GM18873 (cell line): ENCODE data around the gene ATF5.
"Not testable (repeated sequence)": the region's sequence is repeated elsewhere in the genome, so short reads cannot be mapped to it uniquely, and the experiment has no call there.

Source experiments
- ATAC-seq: cut with Tn5 transposase; IDR thresholded peaks from one replicate; pipeline ENCODE4 v1.9.1; 2021; ENCODE audit warnings: mild to moderate bottlenecking, moderate library complexity, moderate number of reproducible peaks; ENCODE audit not compliant: unreplicated experiment, low FRiP score

The ATF5 gene

DNA sequence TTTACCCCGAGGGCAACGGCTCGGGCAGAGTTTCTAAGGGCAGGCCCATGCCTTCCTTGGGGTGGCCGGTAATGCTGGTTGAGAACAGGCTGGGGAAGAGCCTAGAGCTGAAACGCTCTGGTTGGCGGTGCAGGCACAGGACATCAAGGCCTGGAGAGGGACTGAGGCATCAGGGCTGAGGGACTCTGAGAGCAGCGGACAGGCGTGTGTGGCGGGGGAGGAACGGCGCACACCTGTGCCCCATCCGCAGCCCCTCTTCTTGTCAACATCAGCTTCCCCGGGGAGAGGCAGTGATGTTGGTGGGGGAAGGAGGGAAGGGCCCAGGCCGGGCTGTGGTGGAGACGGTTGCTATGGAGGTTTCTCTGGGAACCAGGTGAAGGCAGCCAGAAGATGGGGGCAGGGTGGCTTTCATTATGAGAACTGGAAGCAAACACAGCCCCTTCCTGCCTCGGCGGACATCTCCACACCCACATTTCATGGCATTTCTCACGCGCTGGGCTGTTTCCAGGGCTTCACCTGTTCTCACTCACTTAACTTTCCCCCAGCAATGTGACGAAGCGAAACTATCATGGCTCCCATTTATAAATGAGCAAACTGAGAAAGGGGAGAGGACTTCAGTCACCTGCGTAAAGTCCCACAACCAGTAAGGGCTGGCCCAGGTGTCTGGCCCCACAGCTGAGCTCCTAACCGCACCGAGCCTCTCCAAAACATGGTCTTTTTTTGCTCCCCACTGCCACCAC, 8.2 kb upstream of the ATF5 start:
- ATAC-seq = no peak

DNA sequence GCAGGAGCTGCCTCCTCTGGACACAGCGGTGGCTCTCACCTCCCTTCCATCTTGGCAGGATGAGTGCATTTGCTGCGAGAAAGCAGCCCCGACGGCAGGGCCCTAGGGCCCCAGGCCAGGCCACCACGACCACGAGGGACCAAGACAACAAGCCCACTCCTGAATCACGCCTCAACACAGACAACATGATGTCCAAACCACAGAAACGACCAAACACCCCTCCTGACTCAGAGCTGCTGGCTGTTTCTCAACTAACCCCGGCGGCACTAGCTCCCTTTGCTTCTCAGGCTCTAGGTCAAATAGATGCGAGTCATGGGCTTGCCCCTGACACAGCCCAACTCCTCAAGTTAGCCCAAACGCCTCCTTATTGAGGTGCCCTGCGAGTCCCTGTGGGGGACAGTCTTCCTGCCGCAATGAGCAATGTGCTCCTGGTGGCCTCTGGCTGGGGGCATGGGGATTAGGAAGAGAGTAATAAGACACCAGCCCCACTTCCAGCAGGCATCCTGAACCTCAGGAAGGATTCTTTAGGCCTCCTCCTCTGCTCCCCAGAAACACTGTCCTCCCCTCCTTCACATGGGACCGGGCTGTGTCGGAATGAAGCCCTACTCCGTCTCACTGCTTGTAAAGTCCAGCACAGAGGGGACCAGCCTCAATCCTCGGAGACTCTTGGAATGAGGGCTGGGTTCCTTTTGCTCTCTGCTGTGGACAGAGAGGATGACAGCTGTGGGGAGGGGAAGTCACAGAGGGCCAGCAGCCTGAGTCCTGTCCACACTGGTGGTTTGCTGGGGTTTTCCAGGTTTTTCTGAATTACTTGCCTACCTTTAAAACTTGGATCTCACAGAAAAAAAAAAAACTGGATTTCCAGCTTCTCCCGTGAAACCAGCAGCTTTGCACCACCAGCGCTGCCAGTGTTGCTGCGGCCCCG, 6.9 kb upstream of the ATF5 start:
- no peak for ATAC-seq

DNA sequence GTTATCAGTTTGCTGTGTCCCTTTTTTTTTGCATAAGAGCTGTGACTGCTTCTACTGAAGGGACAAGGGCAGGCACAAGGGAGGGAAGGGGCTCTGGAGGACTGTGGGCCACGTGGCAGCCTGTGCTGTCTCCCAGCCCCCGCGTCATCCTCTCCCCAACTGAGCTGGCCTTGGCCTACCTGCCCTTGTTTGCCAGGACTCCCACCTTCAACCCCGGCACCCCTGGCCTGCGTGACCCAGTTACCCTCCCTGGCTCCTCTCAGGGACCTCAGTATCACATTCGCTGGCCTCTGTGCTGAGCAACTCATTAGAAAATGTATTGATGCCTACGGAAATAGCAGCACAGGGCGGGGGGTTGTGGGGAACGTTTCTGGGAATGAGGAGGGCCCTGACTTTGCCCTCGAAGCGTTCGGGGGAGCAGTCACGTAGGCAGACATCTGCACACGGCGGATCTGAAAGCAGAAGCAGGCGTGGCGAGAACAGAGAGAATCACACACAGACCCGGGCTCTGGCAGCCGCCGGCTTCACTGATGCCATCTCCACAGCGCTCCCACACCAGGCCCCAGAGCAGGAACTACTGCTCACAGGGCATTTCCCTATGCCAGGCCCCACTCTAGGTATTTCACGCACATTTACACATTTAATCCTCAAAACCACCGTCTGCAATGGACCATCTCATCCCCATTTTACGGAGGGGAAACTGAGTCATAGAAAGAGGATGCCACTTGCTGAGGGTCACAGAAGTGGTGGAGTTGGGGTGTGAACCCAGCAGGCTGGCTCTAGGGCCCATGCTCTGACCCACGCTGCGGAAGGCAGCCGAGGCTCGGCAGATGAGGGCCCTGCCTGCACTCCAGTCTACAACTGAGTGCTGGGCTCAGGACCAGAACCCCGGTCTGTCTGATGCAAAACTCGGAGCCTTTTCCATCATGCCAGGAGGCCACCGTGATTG, 5.7 kb upstream of the ATF5 start:
- no peak for ATAC-seq

DNA sequence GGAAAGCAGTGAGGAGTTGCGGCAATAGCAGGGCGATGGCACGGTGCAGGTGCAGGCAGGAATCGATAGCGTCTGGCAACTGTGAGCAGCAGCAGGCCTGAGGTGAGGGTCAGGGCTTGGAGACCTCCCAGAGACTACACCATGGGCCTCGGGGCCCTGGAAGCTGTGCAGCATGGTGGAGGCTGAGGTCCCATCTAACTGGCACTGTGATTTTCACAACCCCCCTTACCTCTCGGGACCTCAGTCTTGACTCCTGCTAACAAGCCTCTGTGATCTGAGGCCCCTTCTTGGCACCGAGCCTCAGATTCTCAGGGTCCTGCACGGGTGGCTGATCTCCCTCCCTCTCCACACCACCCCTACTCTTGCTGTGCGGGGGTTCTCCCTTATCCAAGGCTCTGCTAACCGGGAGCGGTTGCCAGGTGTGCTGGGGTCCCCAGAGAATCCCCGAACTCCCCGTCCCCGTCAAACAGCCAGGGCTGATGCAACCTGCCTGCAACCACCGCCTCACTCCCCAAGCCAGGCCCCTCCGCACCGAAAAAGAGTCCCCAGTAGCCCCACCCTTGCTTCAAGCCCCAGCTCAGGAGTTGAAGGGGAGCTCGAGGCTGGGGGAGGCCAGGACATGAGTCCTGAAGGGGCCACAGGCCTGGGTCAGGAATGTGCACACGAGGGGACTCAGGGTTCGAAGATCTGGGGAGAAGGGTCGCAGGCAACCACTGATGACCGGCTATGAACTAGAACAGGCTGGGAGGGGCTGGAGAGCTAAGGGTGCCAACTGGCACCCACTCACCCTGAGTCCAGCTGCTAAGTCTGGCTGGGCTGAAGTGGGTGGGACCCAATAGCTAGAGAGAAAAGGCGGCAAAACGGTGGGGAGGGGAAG, 4.8 kb upstream of the ATF5 start:
- ATAC-seq = no peak

DNA sequence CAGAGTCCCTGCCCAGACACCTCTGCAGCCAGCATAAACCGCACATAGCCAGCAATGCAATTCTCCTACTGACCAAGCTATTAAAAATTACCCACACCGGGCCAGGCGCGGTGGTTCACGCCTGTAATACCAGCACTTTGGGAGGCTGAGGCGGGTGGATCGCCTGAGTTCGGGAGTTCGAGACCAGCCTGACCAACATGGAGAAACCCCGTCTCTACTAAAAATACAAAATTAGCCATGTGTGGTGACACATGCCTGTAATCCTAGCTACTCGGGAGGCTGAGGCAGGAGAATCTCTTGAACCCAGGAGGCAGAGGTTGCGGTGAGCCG, 4.2 kb upstream of the ATF5 start:
- ATAC-seq = not testable (repeated sequence)

DNA sequence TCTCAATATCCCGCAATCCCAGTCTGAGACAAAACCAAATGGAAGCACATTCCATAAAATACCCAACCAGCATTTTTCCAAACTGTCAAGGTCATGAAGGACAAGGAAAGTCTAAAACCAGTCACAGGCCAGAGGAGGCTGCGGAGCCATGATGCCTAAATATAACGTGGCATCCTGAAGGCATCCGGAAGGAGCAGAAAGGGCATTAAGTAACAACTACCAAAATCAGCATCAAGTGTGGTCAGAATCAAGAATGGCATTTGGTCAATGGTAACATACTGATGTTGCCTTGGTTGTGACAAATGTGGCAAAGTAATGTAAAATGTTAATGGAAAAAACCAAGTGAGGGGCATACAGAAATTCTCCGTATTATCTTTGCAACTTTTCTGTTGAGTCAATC, 3.5 kb upstream of the ATF5 start:
- ATAC-seq = no peak

DNA sequence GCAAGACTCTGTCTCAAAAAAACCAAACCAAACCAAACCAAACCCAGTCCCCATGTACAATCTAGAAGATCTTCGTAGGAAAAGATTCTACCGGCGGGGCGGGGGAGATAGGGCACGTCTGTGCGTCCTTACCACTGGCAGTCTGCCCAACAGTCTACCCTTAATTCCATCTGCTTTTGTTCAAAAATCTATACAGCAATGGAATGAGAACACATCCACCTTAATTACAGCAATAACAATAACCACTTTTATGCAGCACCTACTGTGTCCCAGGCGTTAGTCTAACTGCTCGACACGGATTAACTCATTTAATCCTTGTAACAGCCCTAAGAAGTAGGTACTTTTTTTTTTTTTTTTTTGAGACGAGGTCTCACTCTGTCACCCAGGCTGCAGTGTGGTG, 2.5 kb upstream of the ATF5 start:
- no peak for ATAC-seq

DNA sequence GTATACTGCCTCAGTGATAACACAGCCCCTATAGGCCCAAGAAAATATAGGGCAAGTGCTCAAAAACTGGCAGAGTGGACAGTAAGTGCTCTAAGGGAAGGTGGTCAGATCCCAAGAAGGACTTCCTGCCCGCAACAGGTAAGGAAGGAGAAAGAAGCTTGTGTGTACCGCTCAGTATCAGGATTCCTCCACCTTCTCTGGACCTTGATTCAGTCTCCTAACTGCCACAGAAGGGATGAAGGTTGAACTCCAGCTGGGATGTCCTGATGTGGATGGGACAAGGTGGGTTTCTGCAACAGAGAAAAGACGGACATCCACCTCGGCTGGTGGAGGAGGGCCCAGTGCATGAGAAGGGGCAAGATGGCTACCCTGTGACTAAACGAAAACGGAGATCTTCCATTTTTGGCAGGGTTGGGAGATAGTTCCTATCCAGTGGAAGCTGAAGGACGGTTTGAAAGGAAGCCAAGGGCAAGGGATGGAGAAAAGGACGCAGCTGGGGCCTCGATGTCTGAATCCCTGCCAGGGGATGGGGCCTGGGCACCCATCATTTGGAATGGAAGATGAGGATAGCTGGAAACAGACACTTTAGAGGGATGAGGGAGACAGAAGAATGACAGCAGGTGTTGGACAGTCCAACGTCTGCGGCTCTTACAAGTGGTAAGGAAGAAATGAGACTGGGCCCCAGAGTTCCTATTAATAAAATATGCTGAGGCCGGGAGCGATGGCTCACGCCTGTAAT, 1.3 kb upstream of the ATF5 start:
- ATAC-seq = no peak

DNA sequence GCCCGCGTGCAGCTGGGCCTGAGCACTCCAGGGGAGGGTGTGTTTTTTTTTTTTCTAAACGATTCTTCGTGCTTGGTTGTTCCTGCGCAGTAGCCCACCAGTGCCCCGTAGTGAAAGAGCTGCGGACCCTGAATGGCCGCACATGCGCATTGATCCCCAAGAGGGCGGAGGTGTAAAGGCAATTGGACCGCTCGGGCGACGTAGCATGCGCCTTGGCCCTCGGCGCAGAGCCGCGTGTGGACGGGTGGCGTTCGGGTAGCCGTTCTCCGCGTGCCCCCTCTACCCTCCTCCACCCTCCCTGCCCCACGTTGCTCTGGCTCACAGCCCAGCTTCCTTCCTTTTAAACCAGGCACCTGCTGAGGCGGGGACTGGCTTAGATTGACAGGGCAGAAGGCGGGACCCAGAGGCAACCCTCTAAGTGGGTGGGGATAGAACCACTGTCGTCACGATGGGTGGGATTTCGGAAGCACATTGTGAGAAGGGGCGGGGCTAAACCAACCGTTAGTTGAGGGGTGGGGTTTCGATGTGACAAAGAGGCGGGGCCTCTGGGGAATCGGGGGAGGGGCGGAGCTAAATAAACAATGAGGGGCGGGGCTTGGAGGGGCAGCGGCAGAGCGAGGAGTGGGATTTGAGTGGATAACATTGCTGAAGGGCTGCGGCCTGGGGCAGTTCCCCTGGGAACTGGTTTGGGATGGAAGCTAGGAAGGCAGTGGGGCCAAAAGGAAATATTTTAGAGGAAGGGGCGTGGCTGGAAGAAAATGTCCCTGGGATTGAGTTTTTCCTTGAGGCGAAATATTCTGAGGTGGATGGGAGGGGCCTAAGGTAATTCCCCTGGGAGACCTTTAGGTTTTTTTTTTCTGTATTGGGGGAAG, 842 bp downstream of the ATF5 start:
- peak; percentile 49 for ATAC-seq

DNA sequence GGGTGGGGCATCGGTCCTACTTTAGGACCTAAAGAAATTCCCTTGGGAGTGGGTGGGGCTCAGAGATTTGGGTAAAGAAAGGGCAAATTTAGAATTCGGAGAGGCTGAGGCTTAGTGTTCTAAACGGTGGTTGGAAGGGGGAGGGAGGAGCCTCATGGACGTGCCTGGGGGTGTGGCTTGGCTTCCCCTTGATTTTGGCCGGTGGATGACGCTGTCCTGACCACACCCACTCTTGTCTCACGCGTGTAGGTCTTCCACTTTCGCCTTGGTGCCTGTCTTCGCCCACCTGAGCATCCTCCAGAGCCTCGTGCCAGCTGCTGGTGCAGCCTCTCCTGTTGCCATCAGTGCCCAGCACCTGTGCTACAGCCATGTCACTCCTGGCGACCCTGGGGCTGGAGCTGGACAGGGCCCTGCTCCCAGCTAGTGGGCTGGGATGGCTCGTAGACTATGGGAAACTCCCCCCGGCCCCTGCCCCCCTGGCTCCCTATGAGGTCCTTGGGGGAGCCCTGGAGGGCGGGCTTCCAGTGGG, 1.5 kb downstream of the ATF5 start:
- no peak for ATAC-seq

DNA sequence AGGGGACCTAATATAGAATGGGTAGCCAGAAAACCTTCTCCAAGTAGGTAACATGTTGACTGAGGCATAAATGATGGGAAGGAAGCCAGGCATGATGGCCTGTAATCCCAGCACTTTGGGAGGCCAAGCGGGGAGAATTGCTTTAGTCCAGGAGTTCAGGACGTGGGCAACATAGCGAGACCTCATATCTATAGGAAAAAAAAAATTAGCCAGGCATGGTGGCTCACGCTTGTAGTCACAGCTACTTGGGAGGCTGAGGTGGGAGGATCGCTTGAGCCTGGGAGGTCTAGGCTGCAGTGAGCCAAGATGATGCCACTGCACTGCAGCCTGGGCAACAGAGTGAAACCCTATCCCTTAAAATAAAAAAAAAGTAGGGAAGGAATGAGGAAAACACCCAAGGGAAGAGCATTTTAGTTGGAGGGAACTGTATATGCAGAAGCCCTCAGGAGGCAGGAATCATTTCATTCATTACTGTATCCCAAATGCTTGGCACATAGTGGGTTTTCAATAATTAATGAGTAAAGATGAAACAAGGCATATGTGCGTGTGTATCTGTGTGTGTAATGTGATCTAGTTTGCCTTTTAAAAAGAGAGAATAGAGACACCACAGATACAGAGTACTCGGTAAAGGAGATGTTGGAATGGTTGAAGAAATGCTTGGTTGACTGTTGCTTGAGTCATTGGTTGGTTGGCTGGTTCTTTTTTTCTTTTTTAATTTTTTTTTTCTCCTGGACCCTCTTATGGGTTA, 2.5 kb downstream of the ATF5 start:
- ATAC-seq = no peak

DNA sequence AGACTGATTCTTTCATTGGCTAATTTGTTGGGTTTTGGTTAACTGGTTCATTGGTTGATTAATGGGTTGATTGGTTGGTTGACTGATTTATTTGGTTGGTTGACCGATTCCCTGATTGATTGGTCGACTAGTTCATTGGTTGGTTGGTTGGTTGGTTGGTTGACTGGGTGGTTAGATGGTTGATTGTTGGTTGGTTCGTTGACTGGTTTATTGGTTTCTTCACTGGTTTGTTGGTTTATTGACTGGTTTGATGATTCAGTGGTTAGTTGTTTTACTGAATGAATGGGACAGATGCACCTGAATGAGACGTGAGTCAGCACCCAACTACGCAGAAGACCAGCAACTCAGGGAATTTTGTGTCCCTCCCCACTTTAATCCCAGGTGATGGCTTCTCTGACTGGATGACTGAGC, 3.0 kb downstream of the ATF5 start:
- no peak for ATAC-seq

DNA sequence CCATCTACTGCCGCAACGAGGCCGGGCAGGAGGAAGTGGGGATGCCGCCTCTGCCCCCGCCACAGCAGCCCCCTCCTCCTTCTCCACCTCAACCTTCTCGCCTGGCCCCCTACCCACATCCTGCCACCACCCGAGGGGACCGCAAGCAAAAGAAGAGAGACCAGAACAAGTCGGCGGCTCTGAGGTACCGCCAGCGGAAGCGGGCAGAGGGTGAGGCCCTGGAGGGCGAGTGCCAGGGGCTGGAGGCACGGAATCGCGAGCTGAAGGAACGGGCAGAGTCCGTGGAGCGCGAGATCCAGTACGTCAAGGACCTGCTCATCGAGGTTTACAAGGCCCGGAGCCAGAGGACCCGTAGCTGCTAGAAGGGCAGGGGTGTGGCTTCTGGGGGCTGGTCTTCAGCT, 3.7 kb downstream of the ATF5 start:
- ATAC-seq = no peak

DNA sequence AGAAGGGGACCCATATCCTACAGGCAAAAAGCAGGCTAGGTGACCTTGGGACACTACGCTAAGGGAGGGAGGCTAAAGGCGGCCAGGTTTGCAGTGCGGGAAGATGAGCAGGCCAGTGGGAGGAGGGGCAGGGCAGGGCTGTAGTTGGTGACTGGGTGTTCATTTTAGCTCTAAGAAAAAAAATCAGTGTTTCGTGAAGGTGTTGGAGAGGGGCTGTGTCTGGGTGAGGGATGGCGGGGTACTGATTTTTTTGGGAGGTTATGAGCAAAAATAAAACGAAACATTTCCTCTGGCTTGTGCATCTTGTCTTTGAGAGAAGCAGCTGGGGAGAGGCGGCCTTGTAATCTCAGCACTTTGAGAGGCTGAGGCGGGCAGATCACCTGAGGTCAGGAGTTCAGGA, 4.6 kb downstream of the ATF5 start:
- ATAC-seq = no peak

DNA sequence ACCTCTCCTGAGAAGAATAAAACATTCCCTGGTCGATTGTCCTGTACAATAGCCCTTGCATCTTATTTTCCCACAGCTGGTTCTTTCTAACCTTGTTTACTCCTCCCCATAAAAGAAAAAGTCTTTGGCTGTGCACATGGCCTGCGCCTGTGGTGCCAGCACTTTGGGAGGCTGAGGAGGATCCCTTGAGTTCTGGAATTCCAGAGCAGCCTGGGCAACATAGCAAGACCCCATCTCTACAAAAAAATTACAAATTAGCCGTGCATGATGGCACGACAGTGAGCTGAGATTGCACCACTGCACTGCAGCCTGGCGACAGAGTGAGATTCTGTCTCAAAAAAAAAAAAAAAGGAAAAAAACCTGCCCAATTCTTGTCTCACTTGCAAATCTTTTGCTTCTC, 7.5 kb downstream of the ATF5 start:
- no peak for ATAC-seq

DNA sequence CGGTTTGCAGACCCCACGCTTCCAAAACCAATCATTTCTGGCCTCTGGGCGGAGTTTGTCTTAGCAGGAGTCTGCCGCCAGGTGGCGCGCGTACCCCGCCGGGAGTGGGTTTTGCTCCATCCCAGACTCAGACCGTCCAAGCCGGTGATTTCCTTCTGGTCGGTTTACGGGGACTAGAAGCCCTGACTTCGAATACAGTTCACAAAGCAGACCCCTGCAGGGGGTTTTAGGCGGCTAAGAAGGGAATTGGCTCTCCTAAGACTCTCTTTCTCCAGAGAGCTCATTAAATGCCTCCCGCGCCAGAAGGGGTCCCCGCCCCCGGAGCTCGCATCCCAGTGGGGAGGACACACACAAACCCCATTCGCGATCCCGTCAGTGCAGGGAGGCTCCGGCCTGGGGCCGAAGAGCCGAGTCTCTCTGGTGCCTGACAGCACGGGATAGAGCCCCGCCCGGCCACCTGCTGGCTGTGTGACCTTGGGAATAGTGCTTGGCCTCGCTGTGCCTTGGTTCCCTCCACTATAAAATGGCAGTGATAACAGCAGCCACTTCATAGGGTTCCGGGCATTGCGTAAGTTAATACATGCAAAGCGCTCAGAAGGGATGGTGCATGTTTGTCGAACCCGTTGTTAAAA, 8.9 kb downstream of the ATF5 start:
- ATAC-seq = no peak

DNA sequence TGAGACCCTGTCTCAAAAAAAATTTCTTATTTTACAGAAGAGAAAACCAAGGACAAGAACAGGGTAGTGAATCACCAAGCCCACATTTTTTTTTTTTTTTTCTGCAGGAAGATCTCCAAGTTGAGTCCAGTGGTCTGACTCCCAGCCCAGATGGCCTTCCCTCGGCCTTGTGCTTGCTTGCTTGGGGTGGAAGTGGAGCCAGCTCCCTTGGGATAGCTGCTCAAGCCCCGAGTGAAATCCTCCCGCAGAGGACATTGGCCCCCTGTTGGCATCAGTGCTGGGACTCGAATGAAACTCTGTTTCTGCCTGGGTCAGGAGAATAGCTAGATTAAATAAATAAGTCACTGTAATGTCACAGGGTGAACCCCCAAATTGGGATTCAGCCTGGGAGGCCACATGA, 9.7 kb downstream of the ATF5 start:
- ATAC-seq = no peak
